H1 (cell line): ENCODE measurements around the gene STRN. TPM values are rescaled to one million over a fixed set of nuclear protein-coding genes. Genes with fewer than 3 reads are reported as not detected.

Experiments
- CTCF ChIA-PET: fragments of 300-600 bp; sonication (Branson Sonifier 250); formaldehyde crosslinking; loops from one replicate; lab custom pipeline; 2021; ENCODE audit not compliant: partially characterized antibody; lab: Charles Lee
- POLR2A ChIA-PET: fragments of 300-600 bp; sonication (Branson Sonifier 250); formaldehyde crosslinking; loops from one replicate; lab custom pipeline; 2021; ENCODE audit warnings: inconsistent platforms; ENCODE audit not compliant: partially characterized antibody; lab: Charles Lee
- DNase-seq, 2 experiments: peaks; one replicate each; pipeline versions ENCODE4 v3.0.0 to v3.0.0-alpha.2; 2010 to 2022; ENCODE audit warnings: low spot score in 2 of 2, low read depth in 1 of 2, mixed read lengths in 1 of 2
- FAIRE-seq: peaks from 2 replicates; lab custom pipeline; 2011; peaks lifted over from hg19 to GRCh38; lab: Jason Lieb, UNC
- H2AFZ ChIP-seq: 2 replicates; pipeline ENCODE4 v1.8.1; 2012; ENCODE audit warnings: low read length, inconsistent platforms
- H2AK5ac ChIP-seq: 2 replicates; pipeline ENCODE4 v1.6.1; 2013; ENCODE audit warnings: low read depth, low read length
- H2BK120ac ChIP-seq: replicated peaks from 2 replicates; pipeline ENCODE3; 2013; ENCODE audit warnings: low read depth, low read length, inconsistent platforms
- H2BK12ac ChIP-seq: 2 replicates; pipeline ENCODE4 v1.6.1; 2013; ENCODE audit warnings: low read depth, low read length
- H2BK15ac ChIP-seq: 2 replicates; pipeline ENCODE4 v1.6.1; 2013; ENCODE audit warnings: low read length
- H2BK20ac ChIP-seq: 2 replicates; pipeline ENCODE4 v1.6.1; 2013; ENCODE audit warnings: low read length
- H2BK5ac ChIP-seq: 2 replicates; pipeline ENCODE4 v1.6.1; 2013; ENCODE audit warnings: low read depth, low read length
- H3K14ac ChIP-seq: 2 replicates; pipeline ENCODE4 v1.6.1; 2013; ENCODE audit warnings: inconsistent platforms; ENCODE audit not compliant: insufficient read length
- H3K18ac ChIP-seq: 2 replicates; pipeline ENCODE4 v1.6.1; 2013; ENCODE audit warnings: low read length; ENCODE audit errors: extremely low read depth
- H3K23ac ChIP-seq: 2 replicates; pipeline ENCODE4 v1.6.1; 2013; ENCODE audit warnings: inconsistent platforms; ENCODE audit not compliant: insufficient read length
- H3K23me2 ChIP-seq: 2 replicates; pipeline ENCODE4 v1.6.1; 2013; ENCODE audit warnings: low read depth, low read length
- H3K27ac ChIP-seq: 2 replicates; pipeline ENCODE4 v1.6.1; 2011; ENCODE audit warnings: low read depth, low read length, inconsistent platforms
- H3K27me3 ChIP-seq, 4 experiments: replicated peaks in 1 of 4; 1 replicate in 1 of 4; 2 replicates in 3 of 4; pipeline versions ENCODE4 v1.6.1 to v1.8.1; 2011 to 2013; ENCODE audit warnings: low read length in 3 of 4, mild to moderate bottlenecking in 3 of 4, inconsistent platforms in 2 of 4, mixed read lengths in 2 of 4, moderate library complexity in 1 of 4; ENCODE audit not compliant: control insufficient read depth in 3 of 4, insufficient read depth in 3 of 4; ENCODE audit errors: extremely low read depth in 1 of 4
- H3K36me3 ChIP-seq, 4 experiments: 2 replicates each; pipeline versions ENCODE4 v1.6.1 to v1.8.1; 2011 to 2013; ENCODE audit warnings: mild to moderate bottlenecking in 4 of 4, low read length in 3 of 4, moderate library complexity in 2 of 4, control low read depth in 1 of 4, inconsistent platforms in 1 of 4; ENCODE audit not compliant: insufficient read depth in 4 of 4, control insufficient read depth in 2 of 4
- H3K4ac ChIP-seq: replicated peaks from 2 replicates; pipeline ENCODE3; 2013; ENCODE audit warnings: low read length, low read depth, mixed read lengths, inconsistent platforms; ENCODE audit not compliant: insufficient read length
- H3K4me1 ChIP-seq, 4 experiments: replicated peaks in 1 of 4; 1 replicate in 1 of 4; 2 replicates in 3 of 4; pipeline versions ENCODE4 v1.6.1 to v1.8.1; 2011 to 2013; ENCODE audit warnings: low read length in 3 of 4, inconsistent platforms in 2 of 4, mixed read lengths in 1 of 4; ENCODE audit not compliant: insufficient read depth in 4 of 4, control insufficient read depth in 3 of 4
- H3K4me2 ChIP-seq, 2 experiments: 2 replicates each; pipeline versions ENCODE4 v1.6.1 to v1.8.1; 2011 to 2013; ENCODE audit warnings: low read depth in 2 of 2, low read length in 2 of 2, control low read depth in 1 of 2, inconsistent platforms in 1 of 2, mild to moderate bottlenecking in 1 of 2; ENCODE audit not compliant: insufficient read depth in 1 of 2
- H3K4me3 ChIP-seq, 4 experiments: fragments of 200-600, 300-600 bp in 1 of 4; sonication (generic), shearing (Covaris generic), sonication (Bioruptor Twin) in 1 of 4; 2 replicates each; pipeline versions ENCODE4 v1.5.1 to v1.8.1; 2011 to 2016; ENCODE audit warnings: low read length in 4 of 4, low read depth in 3 of 4, control low read depth in 2 of 4, inconsistent platforms in 2 of 4, mild to moderate bottlenecking in 2 of 4, mixed read lengths in 1 of 4, moderate library complexity in 1 of 4; ENCODE audit not compliant: insufficient read depth in 2 of 4; ENCODE audit errors: extremely low read depth in 1 of 4
- H3K56ac ChIP-seq: replicated peaks from 2 replicates; pipeline ENCODE3; 2013; ENCODE audit warnings: low read depth, mild to moderate bottlenecking, mixed read lengths, low read length, inconsistent platforms; ENCODE audit not compliant: insufficient read length
- H3K79me1 ChIP-seq: 2 replicates; pipeline ENCODE4 v1.6.1; 2013; ENCODE audit warnings: low read depth, low read length, control low read depth
- H3K79me2 ChIP-seq, 2 experiments: 2 replicates each; pipeline versions ENCODE4 v1.6.1 to v1.8.1; 2012 to 2013; ENCODE audit warnings: low read length in 2 of 2, mild to moderate bottlenecking in 2 of 2, inconsistent platforms in 1 of 2; ENCODE audit not compliant: insufficient read depth in 2 of 2, control insufficient read depth in 1 of 2
- H3K9ac ChIP-seq, 4 experiments: replicated peaks in 1 of 4; 1 replicate in 1 of 4; 2 replicates in 3 of 4; pipeline versions ENCODE4 v1.6.1 to v1.8.1; 2011 to 2013; ENCODE audit warnings: low read depth in 3 of 4, low read length in 3 of 4, control low read depth in 2 of 4, mild to moderate bottlenecking in 2 of 4, moderate library complexity in 2 of 4, inconsistent platforms in 1 of 4; ENCODE audit errors: extremely low read depth in 1 of 4
- H3K9me3 ChIP-seq, 2 experiments: 2 replicates each; pipeline versions ENCODE4 v1.6.1 to v1.8.1; 2012 to 2013; ENCODE audit warnings: mild to moderate bottlenecking in 2 of 2, moderate library complexity in 2 of 2, control low read depth in 1 of 2, inconsistent platforms in 1 of 2, low read depth in 1 of 2, low read length in 1 of 2, mixed read lengths in 1 of 2; ENCODE audit not compliant: insufficient read depth in 2 of 2
- H4K20me1 ChIP-seq, 2 experiments: replicated peaks in 1 of 2; 2 replicates each; pipeline versions ENCODE3 to v1.8.1; 2011 to 2013; ENCODE audit warnings: inconsistent platforms in 2 of 2, low read length in 2 of 2, mild to moderate bottlenecking in 1 of 2; ENCODE audit not compliant: insufficient read depth in 2 of 2, control insufficient read depth in 1 of 2
- H4K5ac ChIP-seq: 2 replicates; pipeline ENCODE4 v1.6.1; 2013; ENCODE audit warnings: low read length, low read depth, mixed read lengths, inconsistent platforms; ENCODE audit not compliant: insufficient read length
- H4K8ac ChIP-seq: 2 replicates; pipeline ENCODE4 v1.8.0; 2013; ENCODE audit warnings: mild to moderate bottlenecking, moderate library complexity, low read length, inconsistent platforms; ENCODE audit not compliant: insufficient read depth; ENCODE audit errors: extremely low read depth
- H4K91ac ChIP-seq: replicated peaks from 2 replicates; pipeline ENCODE3; 2013; ENCODE audit warnings: low read length, mixed read lengths, inconsistent platforms; ENCODE audit not compliant: insufficient read length
- BACH1 ChIP-seq: IDR thresholded peaks from 2 replicates; pipeline ENCODE4 v1.6.1; 2012; ENCODE audit warnings: low read length, improper control_type of control experiment
- CBX5 ChIP-seq: fragments of 300-800, 300-1000 bp; sonication (generic); IDR thresholded peaks from 2 replicates; pipeline ENCODE4 v1.7.1; 2016; ENCODE audit warnings: antibody characterized with exemption, low read length, low read depth
- CHD2 ChIP-seq: IDR thresholded peaks from 2 replicates; pipeline ENCODE4 v1.6.1; 2012; ENCODE audit warnings: low read length, improper control_type of control experiment
- EGR1 ChIP-seq: IDR thresholded peaks from 2 replicates; pipeline ENCODE4 v1.6.1; 2011; ENCODE audit warnings: low read depth, low read length, borderline replicate concordance
- EZH2 ChIP-seq: fragments of 200-600 bp; sonication (generic); IDR thresholded peaks from 2 replicates; pipeline ENCODE4 v1.7.1; 2012; ENCODE audit warnings: low read depth, mild to moderate bottlenecking, moderate library complexity, low read length, inconsistent platforms; ENCODE audit not compliant: severe bottlenecking
- GABPA ChIP-seq: IDR thresholded peaks from 2 replicates; pipeline ENCODE4 v1.6.1; 2011; ENCODE audit warnings: mild to moderate bottlenecking, low read length, moderate library complexity, borderline replicate concordance; ENCODE audit not compliant: insufficient read depth
- HDAC6 ChIP-seq: IDR thresholded peaks from one replicate; pipeline ENCODE4 v1.7.1; 2012; ENCODE audit warnings: low read depth, mild to moderate bottlenecking, inconsistent platforms, low read length, moderate library complexity
- KDM1A ChIP-seq: fragments of 200-600, 300-600 bp; sonication (generic); IDR thresholded peaks from 2 replicates; pipeline ENCODE4 v1.7.1; 2016; ENCODE audit warnings: mild to moderate bottlenecking, low read length, borderline replicate concordance
- NRF1 ChIP-seq: IDR thresholded peaks from 2 replicates; pipeline ENCODE4 v1.6.1; 2011; ENCODE audit warnings: mild to moderate bottlenecking, low read depth, low read length, improper control_type of control experiment
- RNF2 ChIP-seq: fragments of 200-900, 300-1000 bp; sonication (generic); IDR thresholded peaks from 2 replicates; pipeline ENCODE4 v1.7.1; 2016; ENCODE audit warnings: borderline replicate concordance, low read depth, mild to moderate bottlenecking, antibody characterized with exemption, low read length; ENCODE audit not compliant: poor library complexity, severe bottlenecking; ENCODE audit errors: missing control alignments
- SRF ChIP-seq: IDR thresholded peaks from 2 replicates; pipeline ENCODE4 v1.6.1; 2011; ENCODE audit warnings: mild to moderate bottlenecking, low read depth, low read length, moderate library complexity
- TAF1 ChIP-seq: IDR thresholded peaks from 2 replicates; pipeline ENCODE4 v1.6.1; 2011; ENCODE audit warnings: mild to moderate bottlenecking, low read depth, low read length
- TCF12 ChIP-seq: IDR thresholded peaks from 2 replicates; pipeline ENCODE4 v1.6.1; 2011; ENCODE audit warnings: low read depth, mild to moderate bottlenecking, low read length
- YY1 ChIP-seq: IDR thresholded peaks from 2 replicates; pipeline ENCODE4 v1.6.1; 2011; ENCODE audit warnings: low read depth, mild to moderate bottlenecking, low read length
- ZNF274 ChIP-seq: IDR thresholded peaks from 2 replicates; pipeline ENCODE4 v1.7.0; 2012; ENCODE audit warnings: low read length, borderline replicate concordance; ENCODE audit errors: extremely low read depth
- polyA plus RNA-seq, 7 experiments: library from polyadenylated mRNA; depleted of rRNA in 3 of 7; stranded (reverse) in 5 of 7; unstranded in 2 of 7; fragments of >200 nt in 5 of 7; fragments of 200-250 nt in 2 of 7; gene quantifications; 1 replicate in 5 of 7; 2 replicates in 1 of 7; 4 replicates in 1 of 7; pipeline versions ENCODE4 v1.2.1 to v1.2.3, GENCODE V29; 2011 to 2013; ENCODE audit warnings: missing spikeins in 2 of 7, mixed read lengths in 2 of 7
- total RNA-seq: library from RNA; stranded (reverse); fragmentation: NEBNext Ultra II Directional; extraction: Animal tissue kit (Norgen Biotek cat#: 25700); gene quantifications from 2 replicates; pipeline ENCODE4 v1.2.1, GENCODE V29; 2021
- TF ChIP-seq, protein P1 (sequence below): IDR thresholded peaks from 2 replicates; pipeline ENCODE4 v1.6.1; 2012; ENCODE audit warnings: inconsistent platforms

Gene STRN
- total and polyA plus RNA-seq, 2 of the 8 experiments (the other 6 are each of a cell fraction or from before 2014, with no cell fraction given), result 8.3 to 47.0 TPM

GRCh38 chr2:36971990-36972389, 5.7 kb upstream of the STRN start:
- Histone ChIP-seq H3K9me3 (no peaks in the 10 kb centered on the region), H2AK5ac (no peak overlapping the region), H3K56ac (no peak overlapping the region), H2BK15ac (no peak overlapping the region), H2BK5ac (no peak overlapping the region), H2BK120ac (no peak overlapping the region), H3K79me2 (no peaks in the 10 kb centered on the region), H3K18ac (no peak overlapping the region), H3K79me1 (no peaks in the 10 kb centered on the region), H4K91ac (no peak overlapping the region), H4K5ac (no peak overlapping the region), H3K23ac (no peak overlapping the region), H4K8ac (no peak overlapping the region), H3K27ac (no peak overlapping the region), H2AFZ (no peak overlapping the region), H3K9ac (no peak overlapping the region), H3K27me3 (no peaks in the 10 kb centered on the region), H3K36me3 (no peaks in the 10 kb centered on the region), H3K4me1 (peaks cover 4 to 6% (median 5%) of the 10 kb centered on the region in 4 experiments), H3K14ac (no peak overlapping the region), H3K4ac (no peak overlapping the region), H4K20me1 (no peaks in the 10 kb centered on the region), H2BK20ac (no peak overlapping the region), H2BK12ac (no peak overlapping the region), H3K23me2 (peaks cover 3% of the 10 kb centered on the region; the same call in 1 of the 2 replicates), H3K4me3 (no peak overlapping the region), H3K4me2 (no peak overlapping the region)
- POLR2A ChIA-PET, result no interaction called here
- DNase-seq, result no peak
- CTCF ChIA-PET, result no interaction called here
- no peak for FAIRE-seq
- no peak for TF ChIP-seq EGR1
- TF ChIP-seq TAF1, result no peak
- no peak for TF ChIP-seq SRF
- no peak for TF ChIP-seq HDAC6
- TF ChIP-seq, protein P1, sequence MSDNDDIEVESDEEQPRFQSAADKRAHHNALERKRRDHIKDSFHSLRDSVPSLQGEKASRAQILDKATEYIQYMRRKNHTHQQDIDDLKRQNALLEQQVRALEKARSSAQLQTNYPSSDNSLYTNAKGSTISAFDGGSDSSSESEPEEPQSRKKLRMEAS, result no peak
- no peak for TF ChIP-seq RNF2
- TF ChIP-seq EZH2, result no peak
- no peak for TF ChIP-seq BACH1
- TF ChIP-seq TCF12, result no peak
- no peak for TF ChIP-seq NRF1
- no peak for TF ChIP-seq YY1
- TF ChIP-seq KDM1A, result no peak
- TF ChIP-seq CHD2, result no peak
- no peak for TF ChIP-seq GABPA
- no peak for TF ChIP-seq CBX5
- no peak for TF ChIP-seq ZNF274
